ENCODE data around the gene PALS1.

Gene PALS1

DNA sequence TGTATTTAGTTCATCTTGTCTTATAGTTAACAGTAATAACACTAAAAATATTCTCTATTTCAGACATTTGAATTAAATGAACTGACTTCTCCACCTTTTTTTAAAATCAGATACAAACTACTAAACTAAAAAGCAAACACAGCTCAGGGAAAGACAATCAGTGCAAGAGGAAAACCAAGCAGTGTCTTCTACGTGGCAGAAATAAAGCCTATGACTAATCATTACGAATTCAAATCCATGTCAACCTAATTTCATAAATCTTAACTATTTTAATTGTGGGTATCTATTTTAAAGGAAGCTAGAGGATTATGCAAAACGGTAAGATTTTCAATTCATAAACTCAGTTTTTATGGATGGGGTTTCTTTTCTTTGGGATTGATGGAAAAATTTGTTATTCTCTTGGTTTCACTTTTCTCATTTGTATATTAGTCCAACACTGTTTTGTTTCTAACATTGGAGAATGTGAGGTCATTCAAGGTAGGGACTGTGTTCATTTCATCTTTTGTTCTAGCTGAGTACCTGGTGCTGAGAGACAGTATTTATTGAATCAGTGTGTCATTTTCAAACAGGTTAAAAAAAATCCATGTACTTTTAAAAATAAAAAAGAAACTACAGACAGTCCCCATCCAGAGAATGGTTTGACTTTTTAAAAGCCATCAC is 12.8 kb upstream of the PALS1 start:
- no peaks in the 10 kb centered on the region for H3K36me3 ChIP-seq (ENCODE audit: control insufficient read depth, low read length)
- H3K27ac ChIP-seq (ENCODE audit: low read depth, low read length), result no peak overlapping the region
- no peak overlapping the region for H3K4me3 ChIP-seq (ENCODE audit: low read length)
- H3K4me2 ChIP-seq (ENCODE audit: low read length), result no peak overlapping the region
- H3K9me3 ChIP-seq (ENCODE audit: control insufficient read depth, insufficient read depth, low read length), result no peaks in the 10 kb centered on the region
- no peak for TF ChIP-seq EZH2phosphoT487 (IDR thresholded peaks at IDR 0.05; ENCODE audit: borderline replicate concordance, low read length)
- TF ChIP-seq, protein P1, sequence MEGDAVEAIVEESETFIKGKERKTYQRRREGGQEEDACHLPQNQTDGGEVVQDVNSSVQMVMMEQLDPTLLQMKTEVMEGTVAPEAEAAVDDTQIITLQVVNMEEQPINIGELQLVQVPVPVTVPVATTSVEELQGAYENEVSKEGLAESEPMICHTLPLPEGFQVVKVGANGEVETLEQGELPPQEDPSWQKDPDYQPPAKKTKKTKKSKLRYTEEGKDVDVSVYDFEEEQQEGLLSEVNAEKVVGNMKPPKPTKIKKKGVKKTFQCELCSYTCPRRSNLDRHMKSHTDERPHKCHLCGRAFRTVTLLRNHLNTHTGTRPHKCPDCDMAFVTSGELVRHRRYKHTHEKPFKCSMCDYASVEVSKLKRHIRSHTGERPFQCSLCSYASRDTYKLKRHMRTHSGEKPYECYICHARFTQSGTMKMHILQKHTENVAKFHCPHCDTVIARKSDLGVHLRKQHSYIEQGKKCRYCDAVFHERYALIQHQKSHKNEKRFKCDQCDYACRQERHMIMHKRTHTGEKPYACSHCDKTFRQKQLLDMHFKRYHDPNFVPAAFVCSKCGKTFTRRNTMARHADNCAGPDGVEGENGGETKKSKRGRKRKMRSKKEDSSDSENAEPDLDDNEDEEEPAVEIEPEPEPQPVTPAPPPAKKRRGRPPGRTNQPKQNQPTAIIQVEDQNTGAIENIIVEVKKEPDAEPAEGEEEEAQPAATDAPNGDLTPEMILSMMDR (IDR thresholded peaks at IDR 0.05; ENCODE audit: low read depth, low read length, poor library complexity, severe bottlenecking), result no peak
- H3K4me1 ChIP-seq (ENCODE audit: control insufficient read depth, low read length), result no peaks in the 10 kb centered on the region
- H4K20me1 ChIP-seq (ENCODE audit: control insufficient read depth, insufficient read depth, low read depth, low read length), result no peaks in the 10 kb centered on the region
- peaks cover 7% of the 10 kb centered on the region; the same call in 1 of the 2 replicates for H3K27me3 ChIP-seq (ENCODE audit: control insufficient read depth, low read length)
- no peaks in the 10 kb centered on the region for H3K9me2 ChIP-seq (replicated peaks; ENCODE audit: control insufficient read depth, low read length)
- no peaks in the 10 kb centered on the region for H3F3A ChIP-seq (ENCODE audit: control insufficient read depth, insufficient read depth)
- H3K79me2 ChIP-seq (ENCODE audit: control insufficient read depth, low read length), result no peaks in the 10 kb centered on the region

GRCh38 chr14:67232066-67232465 is 9.2 kb upstream of the PALS1 start:
- no peak for TF ChIP-seq EZH2phosphoT487 (IDR thresholded peaks at IDR 0.05; ENCODE audit: borderline replicate concordance, low read length)
- TF ChIP-seq, protein P1 (IDR thresholded peaks at IDR 0.05; ENCODE audit: low read depth, low read length, poor library complexity, severe bottlenecking), result no peak
- Histone ChIP-seq H3K4me3 (ENCODE audit: low read length) (no peak overlapping the region), H3K79me2 (ENCODE audit: control insufficient read depth, low read length) (no peaks in the 10 kb centered on the region), H3F3A (ENCODE audit: control insufficient read depth, insufficient read depth) (no peaks in the 10 kb centered on the region), H4K20me1 (ENCODE audit: control insufficient read depth, insufficient read depth, low read depth, low read length) (no peaks in the 10 kb centered on the region), H3K9me2 (replicated peaks; ENCODE audit: control insufficient read depth, low read length) (no peaks in the 10 kb centered on the region), H3K4me2 (ENCODE audit: low read length) (no peak overlapping the region), H3K36me3 (ENCODE audit: control insufficient read depth, low read length) (no peaks in the 10 kb centered on the region), H3K27me3 (ENCODE audit: control insufficient read depth, low read length) (0 out of 2 replicates have a peak, but pooled peaks cover 3% of the 10 kb centered on the region), H3K9me3 (ENCODE audit: control insufficient read depth, insufficient read depth, low read length) (no peaks in the 10 kb centered on the region), H3K27ac (ENCODE audit: low read depth, low read length) (no peak overlapping the region), H3K4me1 (ENCODE audit: control insufficient read depth, low read length) (no peaks in the 10 kb centered on the region)

GRCh38 chr14:67232621-67233020 is 8.6 kb upstream of the PALS1 start:
- Histone ChIP-seq H3K9me2 (replicated peaks; ENCODE audit: control insufficient read depth, low read length) (no peaks in the 10 kb centered on the region), H3K27ac (ENCODE audit: low read depth, low read length) (no peak overlapping the region), H3K36me3 (ENCODE audit: control insufficient read depth, low read length) (no peaks in the 10 kb centered on the region)

More at GRCh38 chr14:67232621-67233020, 8.6 kb upstream of the PALS1 start:
- Histone ChIP-seq H3K79me2 (ENCODE audit: control insufficient read depth, low read length) (no peaks in the 10 kb centered on the region), H3K4me1 (ENCODE audit: control insufficient read depth, low read length) (no peaks in the 10 kb centered on the region), H3K27me3 (ENCODE audit: control insufficient read depth, low read length) (peaks cover 5% of the 10 kb centered on the region), H3K4me3 (ENCODE audit: low read length) (no peak overlapping the region), H3K4me2 (ENCODE audit: low read length) (no peak overlapping the region), H3F3A (ENCODE audit: control insufficient read depth, insufficient read depth) (no peaks in the 10 kb centered on the region), H4K20me1 (ENCODE audit: control insufficient read depth, insufficient read depth, low read depth, low read length) (no peaks in the 10 kb centered on the region), H3K9me3 (ENCODE audit: control insufficient read depth, insufficient read depth, low read length) (no peaks in the 10 kb centered on the region)
- TF ChIP-seq, protein P1 (IDR thresholded peaks at IDR 0.05; ENCODE audit: low read depth, low read length, poor library complexity, severe bottlenecking), result no peak
- no peak for TF ChIP-seq EZH2phosphoT487 (IDR thresholded peaks at IDR 0.05; ENCODE audit: borderline replicate concordance, low read length)
